Left ventricle myocardium inferior (tissue), 1 donor: ENCODE measurements around the gene ITPRID2. TPM values are rescaled to one million over a fixed set of nuclear protein-coding genes. Genes with fewer than 3 reads are reported as not detected.
A peak's percentile ranks its signal among the peaks of the same experiment; 100 is the strongest.

ENCODE experiments used
- DNase-seq: peaks from one replicate; pipeline ENCODE4 v3.0.0-alpha.2; 2020
- H3K27ac ChIP-seq: fragments of 200-600 bp; replicated peaks from 2 replicates; pipeline ENCODE4 v1.8.0; 2021
- H3K27me3 ChIP-seq: fragments of 200-600 bp; 2 replicates; pipeline ENCODE4 v1.8.0; 2021; ENCODE audit warnings: low read depth
- H3K36me3 ChIP-seq: fragments of 200-600 bp; 2 replicates; pipeline ENCODE4 v1.8.0; 2021
- H3K4me1 ChIP-seq: fragments of 200-600 bp; 2 replicates; pipeline ENCODE4 v1.8.0; 2021
- H3K4me3 ChIP-seq: fragments of 200-600 bp; 2 replicates; pipeline ENCODE4 v1.8.0; 2021; ENCODE audit warnings: mild to moderate bottlenecking, moderate library complexity
- H3K9me3 ChIP-seq: fragments of 200-600 bp; replicated peaks from 2 replicates; pipeline ENCODE4 v1.8.0; 2021
- CTCF ChIP-seq: fragments of 200-600 bp; IDR thresholded peaks from 2 replicates; pipeline ENCODE4 v1.8.0; 2021; ENCODE audit warnings: antibody characterized with exemption, mild to moderate bottlenecking, borderline replicate concordance
- intact Hi-C: fragments of 100-400 bp; cut with micrococcal nuclease; formaldehyde crosslinking; loops from one replicate; pipeline ENCODE4 v1.11.0; 2022
- long read RNA-seq: library from polyadenylated mRNA; unstranded; transcript quantifications from one replicate; pipeline ENCODE4 v2.0.0, GENCODE V29; 2021
- total RNA-seq: library from RNA; stranded (reverse); fragmentation: NEBNext Ultra II Directional; extraction: Animal tissue kit (Norgen Biotek cat#: 25700); gene quantifications from one replicate; pipeline ENCODE4 v1.2.1, GENCODE V29; 2021
- donor health status: DM: no; HTN: yes; CAD: no; lungs with severe emphysema.

ITPRID2 gene
- total RNA-seq: 76.0 TPM
- long read RNA-seq, full-length matches to known transcripts: 33 of 65 reads
- long read RNA-seq, partial matches to known transcripts: 10 of 65 reads
- long read RNA-seq, other reads (novel, unspliced or antisense): 22 of 65 reads

- H3K36me3 ChIP-seq: no peaks in the 10 kb centered on the region
- peaks cover 59% of the 10 kb centered on the region for H3K4me1 ChIP-seq
- H3K27me3 ChIP-seq: no peaks in the 10 kb centered on the region
- no peaks in the 10 kb centered on the region for H3K9me3 ChIP-seq
- TF ChIP-seq CTCF: peak; percentile 36
- H3K4me3 ChIP-seq: peak within 1 kb of the TSS; percentile 92
- H3K27ac ChIP-seq: peak within 1 kb of the TSS; percentile 98
- DNase-seq: peak; percentile 90
- intact Hi-C loops: no loop called here
These were observed at the start of gene ITPRID2 for GRCh38 chr2:181891258-181891965. ITPRID2 (plus strand) TSS chr2:181891730; CDS start chr2:181892067, 337 bp downstream.

- no peak for DNase-seq
- Histone ChIP-seq H3K27me3 (no peaks in the 10 kb centered on the region), H3K36me3 (no peaks in the 10 kb centered on the region), H3K4me3 (no peak overlapping the region), H3K9me3 (no peaks in the 10 kb centered on the region), H3K27ac (no peak overlapping the region), H3K4me1 (peaks cover 14% of the 10 kb centered on the region)
- TF ChIP-seq CTCF: no peak
- intact Hi-C loops: no loop called here
These were observed 46.8 kb upstream of the ITPRID2 start for GRCh38 chr2:181844551-181845290.

GRCh38 chr2:181846399-181847197 lies 44.9 kb upstream of the ITPRID2 start:
- H3K27me3 ChIP-seq: no peaks in the 10 kb centered on the region
- no peaks in the 10 kb centered on the region for H3K36me3 ChIP-seq
- H3K9me3 ChIP-seq: no peaks in the 10 kb centered on the region
- H3K27ac ChIP-seq: no peak overlapping the region
- intact Hi-C loops: no loop called here
- DNase-seq: no peak
- TF ChIP-seq CTCF: no peak
- no peak overlapping the region for H3K4me3 ChIP-seq
- peaks cover 14% of the 10 kb centered on the region for H3K4me1 ChIP-seq

GRCh38 chr2:181847198-181847556 lies 44.4 kb upstream of the ITPRID2 start:
- Histone ChIP-seq H3K4me1 (peaks cover 14% of the 10 kb centered on the region), H3K27ac (no peak overlapping the region)
- TF ChIP-seq CTCF: no peak

GRCh38 chr2:181847702-181848101 lies 43.8 kb upstream of the ITPRID2 start:
- DNase-seq: no peak
- Histone ChIP-seq H3K27ac (peak overlapping the region; percentile 14), H3K9me3 (no peaks in the 10 kb centered on the region), H3K4me1 (peaks cover 14% of the 10 kb centered on the region), H3K4me3 (no peak overlapping the region), H3K27me3 (no peaks in the 10 kb centered on the region), H3K36me3 (no peaks in the 10 kb centered on the region)
- TF ChIP-seq CTCF: no peak
- intact Hi-C loops: no loop called here

More at GRCh38 chr2:181847198-181847556, 44.4 kb upstream of the ITPRID2 start:
- Histone ChIP-seq H3K27me3 (no peaks in the 10 kb centered on the region), H3K9me3 (no peaks in the 10 kb centered on the region), H3K4me3 (no peak overlapping the region), H3K36me3 (no peaks in the 10 kb centered on the region)
- DNase-seq: no peak
- intact Hi-C loops: no loop called here
